Measurements from ENCODE around the gene GCG. TPM values are rescaled to one million over a fixed set of nuclear protein-coding genes. Genes with fewer than 3 reads are reported as not detected.

Gene GCG
- total RNA-seq, 2 experiments from 2014 or later: not detected

GRCh38 chr2:162116352-162116751 is 35.7 kb downstream of the GCG start:
- no TSS peak for BruUV-seq (replicated peaks)
- POLR2A ChIA-PET: interaction anchor here (0.6 to 2.3 kb wide), 2 partner anchors 10 to 365 kb away, joined by 3 to 9 read pairs; no protein-coding TSS in a partner anchor
- intact Hi-C loops (cut with micrococcal nuclease; ENCODE audit: unreplicated experiment): no loop called here

GRCh38 chr2:162115076-162115475 is 37.0 kb downstream of the GCG start:
- intact Hi-C loops (cut with micrococcal nuclease; ENCODE audit: unreplicated experiment): no loop called here
- H2AFZ ChIP-seq (ENCODE audit: low read length): no peak overlapping the region
- H3K9me3 ChIP-seq (ENCODE audit: low read length): no peaks in the 10 kb centered on the region
- no peak overlapping the region for H3K4me3 ChIP-seq (ENCODE audit: low read depth, low read length, poor library complexity, severe bottlenecking)
- H3K27ac ChIP-seq (ENCODE audit: low read depth, low read length, poor library complexity, severe bottlenecking): no peak overlapping the region
- no peak for TF ChIP-seq CTCF (conservative IDR thresholded peaks at IDR 0.05; ENCODE audit: low read length)
- no peak for TF ChIP-seq EZH2phosphoT487 (IDR thresholded peaks at IDR 0.05; ENCODE audit: borderline replicate concordance, low read depth, low read length)
- H3K36me3 ChIP-seq (ENCODE audit: insufficient read depth, low read length): no peaks in the 10 kb centered on the region
- no peaks in the 10 kb centered on the region for H4K20me1 ChIP-seq (ENCODE audit: insufficient read depth, low read length)
- BruUV-seq (replicated peaks): no TSS peak
- H3K4me1 ChIP-seq (ENCODE audit: insufficient read depth, low read length, poor library complexity, severe bottlenecking): no peaks in the 10 kb centered on the region
- POLR2A ChIA-PET: no interaction called here
- no peaks in the 10 kb centered on the region for H3K79me2 ChIP-seq (ENCODE audit: insufficient read depth, low read depth, low read length)
- CTCF ChIA-PET (ENCODE audit: unreplicated experiment): no interaction called here
- DNase-seq (ENCODE audit: low spot score): no peak
- H3K9me2 ChIP-seq (ENCODE audit: insufficient read depth, low read length): no peaks in the 10 kb centered on the region
- H3K4me2 ChIP-seq (ENCODE audit: low read length): no peak overlapping the region

More at GRCh38 chr2:162116352-162116751, 35.7 kb downstream of the GCG start:
- no peak for DNase-seq (ENCODE audit: low spot score)
- H2AFZ ChIP-seq (ENCODE audit: low read length): no peak overlapping the region
- no peaks in the 10 kb centered on the region for H3K4me1 ChIP-seq (ENCODE audit: insufficient read depth, low read length, poor library complexity, severe bottlenecking)
- no peaks in the 10 kb centered on the region for H3K9me3 ChIP-seq (ENCODE audit: low read length)
- no peaks in the 10 kb centered on the region for H4K20me1 ChIP-seq (ENCODE audit: insufficient read depth, low read length)
- H3K79me2 ChIP-seq (ENCODE audit: insufficient read depth, low read depth, low read length): no peaks in the 10 kb centered on the region
- H3K4me3 ChIP-seq (ENCODE audit: low read depth, low read length, poor library complexity, severe bottlenecking): no peak overlapping the region
- TF ChIP-seq CTCF (conservative IDR thresholded peaks at IDR 0.05; ENCODE audit: low read length) (no peak), EZH2phosphoT487 (IDR thresholded peaks at IDR 0.05; ENCODE audit: borderline replicate concordance, low read depth, low read length) (no peak)
- H3K4me2 ChIP-seq (ENCODE audit: low read length): no peak overlapping the region
- CTCF ChIA-PET (ENCODE audit: unreplicated experiment): no interaction called here
- H3K27ac ChIP-seq (ENCODE audit: low read depth, low read length, poor library complexity, severe bottlenecking): no peak overlapping the region
- no peaks in the 10 kb centered on the region for H3K36me3 ChIP-seq (ENCODE audit: insufficient read depth, low read length)
- no peaks in the 10 kb centered on the region for H3K9me2 ChIP-seq (ENCODE audit: insufficient read depth, low read length)

- intact Hi-C loops (cut with micrococcal nuclease; ENCODE audit: unreplicated experiment): no loop called here
- Histone ChIP-seq H3K9me3 (ENCODE audit: low read length) (no peaks in the 10 kb centered on the region), H4K20me1 (ENCODE audit: insufficient read depth, low read length) (no peaks in the 10 kb centered on the region), H3K27ac (ENCODE audit: low read depth, low read length, poor library complexity, severe bottlenecking) (no peak overlapping the region), H3K4me2 (ENCODE audit: low read length) (no peak overlapping the region), H2AFZ (ENCODE audit: low read length) (no peak overlapping the region), H3K36me3 (ENCODE audit: insufficient read depth, low read length) (no peaks in the 10 kb centered on the region), H3K9me2 (ENCODE audit: insufficient read depth, low read length) (no peaks in the 10 kb centered on the region), H3K79me2 (ENCODE audit: insufficient read depth, low read depth, low read length) (no peaks in the 10 kb centered on the region), H3K4me3 (ENCODE audit: low read depth, low read length, poor library complexity, severe bottlenecking) (no peak overlapping the region), H3K4me1 (ENCODE audit: insufficient read depth, low read length, poor library complexity, severe bottlenecking) (no peaks in the 10 kb centered on the region)
- TF ChIP-seq CTCF (conservative IDR thresholded peaks at IDR 0.05; ENCODE audit: low read length) (no peak), EZH2phosphoT487 (IDR thresholded peaks at IDR 0.05; ENCODE audit: borderline replicate concordance, low read depth, low read length) (no peak)
- ChIA-PET CTCF (ENCODE audit: unreplicated experiment) (no interaction called here), POLR2A (no interaction called here)
- DNase-seq (ENCODE audit: low spot score): no peak
- no TSS peak for BruUV-seq (replicated peaks)
These were observed 37.8 kb downstream of the GCG start for GRCh38 chr2:162114271-162114670.

All from OCI-LY7 (cell line).